HG03139 (cell line): ENCODE measurements around the gene GFOD1.

ENCODE experiments used
- ATAC-seq: cut with Tn5 transposase; IDR thresholded peaks from one replicate; pipeline ENCODE4 v1.9.1; 2021; ENCODE audit not compliant: unreplicated experiment

The GFOD1 gene

DNA sequence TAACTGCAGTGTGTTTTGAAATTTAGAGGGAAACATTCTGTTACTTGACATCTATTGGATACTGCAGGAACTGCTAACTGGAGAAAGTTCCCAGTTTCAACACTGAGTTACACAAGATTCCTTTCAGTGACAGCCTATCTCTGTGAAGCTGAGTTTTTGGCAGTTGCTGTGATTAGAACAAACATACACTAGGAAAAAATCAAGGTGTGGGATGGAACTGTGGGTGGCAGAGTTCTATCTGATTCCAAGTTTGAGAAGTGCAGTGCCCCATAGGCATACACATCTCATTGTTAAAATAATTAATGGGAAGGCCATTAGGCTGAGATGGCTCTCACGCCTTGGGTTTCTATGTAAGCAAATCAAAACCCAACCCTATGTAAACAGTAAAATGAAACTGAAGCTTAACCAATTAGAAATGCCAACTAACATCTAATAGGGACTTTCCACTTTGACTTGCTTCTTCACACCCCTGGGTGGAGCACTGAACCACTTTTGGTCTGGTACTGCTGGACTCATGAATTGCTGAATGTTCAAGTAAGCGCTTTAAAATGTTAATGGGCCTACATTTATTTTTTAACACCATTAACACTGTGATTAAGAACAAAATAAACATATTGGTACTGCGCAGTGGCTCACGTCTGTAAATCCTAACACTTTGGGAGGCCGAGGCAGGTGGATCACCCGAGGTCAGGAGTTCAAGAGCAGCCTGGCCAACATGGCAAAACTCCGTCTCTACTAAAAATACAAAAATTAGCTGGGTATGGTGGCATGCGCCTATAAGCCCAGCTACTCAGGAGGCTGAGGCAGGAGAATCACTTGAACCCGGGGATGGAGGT lies 103.9 kb downstream of the GFOD1 start:
- ATAC-seq, result peak; percentile 84

DNA sequence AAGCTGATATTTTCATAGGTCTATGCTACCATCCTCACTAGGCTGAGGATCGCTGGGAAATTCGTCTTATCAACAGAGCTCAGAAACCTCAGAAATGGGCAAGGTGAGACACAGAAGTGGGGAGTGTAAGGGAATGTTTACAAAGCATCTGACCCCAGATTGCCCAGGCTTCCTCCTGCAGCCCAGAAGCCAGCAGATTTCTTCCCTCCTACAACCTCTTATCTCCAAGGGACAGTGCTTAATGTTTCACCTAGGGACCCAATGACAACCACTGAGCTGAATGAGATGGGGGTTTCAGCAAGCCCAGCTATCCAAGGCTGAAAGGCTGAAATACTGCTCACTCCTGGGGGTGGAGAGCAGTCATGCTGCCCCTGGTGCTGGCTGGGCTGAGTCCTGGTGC lies 106.6 kb downstream of the GFOD1 start:
- no peak for ATAC-seq

DNA sequence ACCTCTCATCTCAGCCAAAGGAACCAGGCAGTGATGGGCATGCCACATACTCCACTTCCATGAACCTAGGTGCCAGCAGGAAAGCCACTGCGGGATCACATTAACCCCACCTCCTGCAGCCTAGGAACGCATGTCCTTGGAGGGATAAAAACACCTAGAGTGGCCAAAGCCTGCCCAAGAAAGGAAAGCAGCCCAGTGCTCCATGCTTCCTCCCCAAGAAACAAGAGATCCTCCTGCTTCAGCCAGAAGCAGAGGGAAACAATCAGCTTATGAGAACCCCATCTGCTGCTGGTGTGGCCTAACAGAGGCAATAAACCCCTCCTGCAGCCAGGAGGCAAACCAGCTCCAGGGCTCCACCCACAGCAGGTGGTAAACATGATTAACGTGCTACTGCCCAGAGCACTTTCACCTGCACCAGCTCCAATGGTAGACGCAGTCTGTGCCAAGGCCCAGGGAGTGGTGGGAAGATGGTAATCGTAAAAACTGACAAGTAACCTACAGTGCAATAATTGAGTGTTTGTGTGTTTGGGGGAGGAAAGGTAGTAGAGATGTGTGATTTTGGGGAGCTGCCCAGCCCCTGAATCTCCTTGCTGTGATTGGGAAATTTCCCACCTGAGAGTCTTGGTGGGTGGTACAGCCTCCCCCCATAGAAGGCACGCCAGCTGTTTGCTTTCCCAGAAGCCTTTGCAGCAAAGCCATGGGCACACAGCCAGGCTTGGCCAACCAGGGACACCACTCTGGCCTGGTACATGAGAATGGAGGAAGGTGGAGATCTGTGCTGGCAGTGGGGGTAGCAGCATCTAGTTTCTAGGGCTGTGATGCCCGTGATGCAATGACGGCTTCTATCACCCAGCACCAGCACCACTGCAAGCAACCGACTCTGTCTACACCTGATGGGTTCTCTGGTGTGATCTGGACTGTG lies 108.5 kb downstream of the GFOD1 start:
- no peak for ATAC-seq

DNA sequence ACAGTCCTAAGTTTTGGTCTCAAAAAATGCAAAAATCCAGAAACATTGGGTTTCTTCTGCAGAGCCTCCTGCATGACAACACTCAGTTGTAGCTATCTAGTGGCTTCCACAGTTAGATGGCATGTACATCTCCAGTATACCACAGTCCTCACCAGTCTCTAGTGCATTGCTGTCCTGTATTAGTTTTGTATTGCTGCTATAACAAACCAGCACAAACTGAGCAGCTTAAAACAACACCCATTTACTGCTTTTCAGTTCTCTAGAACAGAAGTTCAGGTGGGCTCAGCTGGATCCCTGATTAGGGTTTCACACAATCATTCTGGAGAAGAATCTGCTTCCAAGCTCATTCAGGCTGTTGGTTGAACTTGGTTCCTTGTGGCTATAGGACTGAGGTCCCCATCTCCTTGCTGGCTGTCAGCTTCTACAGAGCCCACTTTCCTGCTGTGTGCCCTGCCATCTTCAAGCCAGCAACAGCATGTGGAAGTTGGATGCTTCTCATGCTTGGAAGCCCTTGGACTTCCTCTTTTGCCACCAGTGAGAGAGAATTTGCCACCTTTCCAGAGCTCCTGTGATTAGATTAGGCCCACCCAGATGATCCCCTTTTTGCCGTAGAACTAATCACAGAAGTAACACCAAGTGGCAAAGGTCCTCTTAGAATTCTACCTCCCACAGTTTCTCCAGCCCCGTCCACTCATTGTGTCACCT lies 110.2 kb downstream of the GFOD1 start:
- no peak for ATAC-seq

DNA sequence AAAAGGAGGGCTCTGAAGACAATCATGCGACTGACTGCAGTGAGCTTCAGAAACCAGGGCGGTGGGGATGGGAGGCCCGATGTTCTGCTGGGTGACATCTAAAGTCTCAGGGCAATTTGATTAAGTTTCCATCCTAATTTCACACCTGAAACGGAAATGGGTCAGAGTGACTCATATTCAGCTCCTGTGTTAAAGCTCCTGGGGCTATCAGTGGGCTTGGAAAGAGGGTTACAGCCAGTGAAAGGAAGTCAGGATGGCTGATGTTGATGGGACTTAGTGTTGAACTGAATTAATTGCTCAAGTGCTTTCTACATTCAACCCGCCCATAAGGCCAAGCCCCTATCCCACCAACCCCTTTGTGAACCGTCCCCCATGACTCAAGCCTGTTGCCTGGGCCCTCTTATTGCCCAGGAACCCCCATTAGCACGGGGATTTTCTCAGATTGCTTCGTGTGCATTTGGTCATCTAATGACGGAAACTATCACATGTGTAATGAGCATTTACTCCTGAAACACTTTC lies 112.0 kb downstream of the GFOD1 start:
- ATAC-seq, result peak; percentile 63

DNA sequence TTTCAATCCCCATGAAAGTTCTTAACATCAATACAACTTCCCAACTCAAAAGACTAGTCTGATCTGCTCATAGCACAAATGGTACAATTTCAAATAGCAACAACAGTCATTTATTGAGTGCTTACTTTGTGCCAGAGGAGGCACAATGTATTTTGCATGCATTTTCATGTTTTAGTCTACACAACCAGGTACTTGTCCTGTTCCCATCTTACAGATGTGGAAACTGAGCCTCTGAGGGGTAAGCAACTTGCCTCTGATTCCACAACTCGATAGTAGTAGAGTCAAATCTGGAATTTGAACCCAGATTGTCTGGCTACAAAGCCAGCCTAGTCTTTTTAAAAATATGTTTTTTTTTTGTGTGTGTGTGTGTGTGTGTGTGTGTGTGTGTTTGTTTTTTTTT lies 113.5 kb downstream of the GFOD1 start:
- ATAC-seq, result no peak

DNA sequence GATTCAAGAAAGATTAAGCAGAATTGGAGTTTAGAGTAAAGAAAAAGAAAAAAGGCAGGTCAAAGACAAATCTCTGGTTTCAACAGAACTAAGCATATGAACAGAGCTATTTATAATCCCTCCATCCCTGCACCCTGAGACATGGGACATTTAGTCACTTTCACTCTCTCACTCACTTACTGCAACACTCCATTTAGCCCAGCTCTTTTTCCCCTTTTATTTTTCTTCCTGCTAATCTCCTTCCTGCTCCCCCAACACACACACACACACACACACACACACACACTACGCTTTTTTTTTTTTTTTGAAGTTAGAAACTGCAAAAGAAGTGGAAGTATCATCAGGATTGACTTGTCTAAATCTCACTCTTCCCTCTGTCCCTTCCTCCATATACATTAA lies 113.9 kb downstream of the GFOD1 start:
- ATAC-seq, result no peak

DNA sequence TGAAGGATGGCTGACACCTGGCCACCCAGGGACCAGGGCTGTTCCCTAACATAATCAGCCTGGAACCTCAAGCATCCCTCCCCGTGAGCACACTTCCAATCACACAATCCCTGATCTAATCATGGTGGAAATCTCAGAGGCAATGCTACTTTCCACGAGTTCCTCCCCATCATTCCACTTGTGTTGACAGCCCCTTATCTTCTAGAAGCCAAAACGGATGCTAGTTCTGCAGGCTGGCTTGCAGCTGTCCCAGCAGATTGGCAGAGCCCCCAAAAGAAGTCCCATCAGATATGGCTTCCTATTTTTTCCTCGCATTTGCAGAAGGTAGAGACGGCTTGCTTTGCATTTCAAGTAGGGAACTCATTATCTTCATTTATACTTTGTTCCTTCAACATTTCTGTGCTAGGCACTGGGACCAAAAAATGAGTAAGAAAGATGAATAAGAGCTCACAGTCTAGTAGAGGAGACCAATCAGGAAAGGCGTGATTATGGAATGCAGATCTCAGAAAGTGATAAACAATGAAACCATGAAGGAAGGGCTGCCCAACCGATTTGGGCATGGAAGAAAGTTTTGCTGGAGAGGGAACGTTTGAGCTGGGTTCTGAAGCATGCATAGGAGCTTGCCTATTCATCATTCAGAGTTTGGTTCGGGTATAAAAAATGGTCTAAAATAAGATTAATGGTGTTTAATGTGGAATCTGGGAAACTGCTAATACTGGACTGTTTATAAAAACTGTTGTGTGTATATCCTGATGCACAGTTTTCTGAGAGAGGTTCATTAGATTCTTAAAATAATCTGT lies 114.5 kb downstream of the GFOD1 start:
- no peak for ATAC-seq

DNA sequence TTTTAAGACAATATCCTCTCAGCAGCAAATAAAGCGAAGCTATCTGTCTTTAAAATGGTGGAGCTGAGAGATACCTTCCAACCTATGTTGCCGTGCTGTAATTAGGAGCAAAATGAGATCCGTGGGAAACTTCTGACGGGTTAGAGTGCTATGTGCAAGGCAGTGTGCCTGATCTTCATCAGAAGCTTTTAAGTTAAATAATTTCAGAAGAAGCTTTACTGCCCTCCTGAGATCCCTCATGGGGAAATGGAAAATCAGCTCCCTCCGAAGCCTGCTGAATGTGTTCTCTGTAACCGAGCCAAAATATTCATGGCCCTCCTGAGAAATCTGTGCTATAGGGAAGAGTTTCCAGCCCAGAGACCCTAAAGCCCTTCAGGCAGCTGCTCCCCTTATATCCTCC lies 115.3 kb downstream of the GFOD1 start:
- ATAC-seq, result no peak

DNA sequence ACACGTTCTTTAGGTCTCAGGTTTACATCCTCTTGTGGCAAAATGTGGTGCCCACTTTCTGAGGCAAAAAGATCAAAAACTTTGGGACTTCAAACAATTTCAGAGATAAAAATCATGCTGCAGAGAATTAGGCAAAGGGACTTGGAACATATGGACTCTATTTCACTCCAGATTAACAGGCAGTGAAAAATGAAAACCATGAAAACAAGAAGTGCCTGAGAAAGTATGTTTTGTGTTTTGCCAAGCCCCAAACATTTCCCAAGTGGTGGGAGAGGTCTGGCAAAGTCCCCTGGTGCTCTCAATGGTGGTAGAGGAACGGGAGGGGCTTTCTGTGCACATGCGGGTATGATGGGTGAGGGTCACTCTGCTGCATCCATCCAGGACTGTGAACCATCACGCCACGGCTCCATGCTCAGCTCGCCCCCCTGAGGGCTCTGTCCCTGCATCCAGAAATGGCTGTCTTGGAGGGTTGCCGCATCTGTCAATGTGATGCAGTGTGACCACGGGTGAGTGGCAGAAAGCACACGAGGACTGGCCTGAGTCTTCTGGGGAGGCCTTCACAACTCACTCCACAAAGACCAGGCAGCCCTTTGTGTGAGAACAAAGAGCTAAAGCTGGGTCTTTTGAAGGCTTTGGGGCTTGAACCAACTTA lies 115.9 kb downstream of the GFOD1 start:
- no peak for ATAC-seq

DNA sequence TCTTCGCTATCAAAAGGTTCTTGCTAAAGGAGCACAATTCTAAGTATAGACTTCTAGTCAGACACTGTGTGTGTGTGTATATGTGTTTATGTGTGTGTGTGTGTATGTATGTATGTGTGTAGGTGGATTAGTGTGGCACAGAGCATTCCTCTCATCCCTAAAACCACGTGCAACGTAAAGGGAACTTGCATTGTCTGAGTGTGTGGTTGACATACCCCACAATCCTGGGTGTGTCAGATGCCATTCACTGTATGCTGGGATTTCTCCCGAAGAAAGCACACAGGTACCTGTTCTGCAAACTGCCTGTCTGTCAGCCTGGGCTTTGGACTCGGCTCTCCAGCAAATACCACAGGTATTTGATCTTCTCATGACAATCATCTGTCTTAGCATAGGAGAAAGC lies 116.8 kb downstream of the GFOD1 start:
- no peak for ATAC-seq

DNA sequence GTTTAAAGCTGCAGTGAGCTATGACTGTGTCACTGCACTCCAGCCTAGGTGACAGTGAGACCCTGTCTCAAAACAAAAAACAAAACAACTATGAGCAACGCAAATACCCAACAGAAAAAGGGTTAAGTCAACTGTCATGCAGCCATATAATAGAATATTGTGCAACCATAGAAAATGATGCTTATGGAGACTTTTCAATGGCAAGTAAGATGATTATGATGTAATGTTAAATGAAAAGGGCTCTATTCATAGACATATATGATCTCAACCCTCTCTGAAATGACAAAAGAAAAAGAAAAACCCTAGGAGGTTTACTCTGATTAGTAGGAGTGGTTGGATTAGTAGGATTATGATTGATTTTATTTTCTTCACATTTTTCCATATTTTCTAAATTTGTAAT lies 117.8 kb downstream of the GFOD1 start:
- no peak for ATAC-seq

DNA sequence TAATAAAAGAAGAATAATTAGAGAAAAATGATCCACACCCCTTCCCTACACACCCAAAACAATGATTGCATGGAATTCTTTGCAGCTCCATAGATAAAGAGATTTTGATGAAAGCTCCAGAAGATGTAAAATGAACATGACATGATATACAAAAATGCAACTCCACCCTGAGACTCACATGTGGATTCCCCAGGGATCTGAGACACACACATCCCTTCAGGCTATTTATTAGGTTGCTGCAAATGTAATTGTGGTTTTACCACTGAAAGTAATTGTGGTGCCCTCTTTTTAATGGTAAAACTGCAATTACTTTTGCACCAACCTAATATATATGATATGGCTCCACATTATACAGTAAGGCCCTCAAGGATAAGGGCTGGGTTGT lies 118.7 kb downstream of the GFOD1 start:
- no peak for ATAC-seq

DNA sequence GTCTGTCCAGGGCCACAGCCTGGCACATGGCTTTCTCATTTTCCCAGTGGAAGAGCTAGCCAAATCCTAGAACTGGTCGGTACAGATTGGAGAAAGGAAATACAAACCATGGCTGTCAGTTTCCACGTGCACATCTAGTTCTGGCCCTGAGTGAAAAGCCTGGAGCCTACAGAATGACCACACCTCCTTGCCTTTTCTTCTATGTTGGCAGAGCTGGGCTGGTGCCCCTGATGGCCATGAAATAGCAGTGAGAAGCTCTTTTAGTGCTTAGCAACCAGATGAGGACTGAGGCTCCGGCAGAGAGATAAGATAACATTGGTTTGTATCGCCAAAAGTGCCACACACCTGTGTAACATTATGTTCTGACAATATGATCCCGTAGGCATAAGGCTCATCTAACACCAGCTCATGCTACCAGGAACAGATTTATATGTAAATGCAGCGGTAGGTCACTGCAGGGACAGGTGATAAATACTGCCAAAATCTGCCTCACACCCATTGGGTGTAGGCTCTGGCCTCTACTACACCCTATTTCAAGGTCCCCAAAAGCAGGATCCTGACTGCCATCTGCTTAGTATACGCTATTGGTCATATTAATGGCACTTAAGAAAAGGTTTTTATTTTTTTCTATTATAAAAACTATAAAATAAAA lies 119.2 kb downstream of the GFOD1 start:
- no peak for ATAC-seq

DNA sequence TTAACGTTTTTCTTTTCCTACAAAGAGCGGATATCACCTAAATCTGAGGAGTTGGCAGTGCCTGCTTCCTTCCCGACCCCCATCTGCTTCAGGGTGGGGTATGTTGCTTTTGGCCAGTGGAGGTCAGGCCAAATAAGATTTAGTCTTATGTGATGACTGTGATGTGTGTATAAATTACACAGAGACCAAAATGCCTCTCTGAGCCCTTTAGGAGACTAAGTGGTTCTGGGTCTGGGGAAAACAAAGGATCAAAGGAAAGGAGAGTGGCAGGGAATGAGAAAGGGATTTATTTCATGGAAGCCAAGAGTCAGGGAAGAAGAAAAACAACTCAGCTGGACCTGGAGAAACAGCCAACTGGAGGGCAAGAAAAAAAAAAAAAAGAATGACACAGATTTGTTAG lies 120.0 kb downstream of the GFOD1 start:
- ATAC-seq, result no peak

DNA sequence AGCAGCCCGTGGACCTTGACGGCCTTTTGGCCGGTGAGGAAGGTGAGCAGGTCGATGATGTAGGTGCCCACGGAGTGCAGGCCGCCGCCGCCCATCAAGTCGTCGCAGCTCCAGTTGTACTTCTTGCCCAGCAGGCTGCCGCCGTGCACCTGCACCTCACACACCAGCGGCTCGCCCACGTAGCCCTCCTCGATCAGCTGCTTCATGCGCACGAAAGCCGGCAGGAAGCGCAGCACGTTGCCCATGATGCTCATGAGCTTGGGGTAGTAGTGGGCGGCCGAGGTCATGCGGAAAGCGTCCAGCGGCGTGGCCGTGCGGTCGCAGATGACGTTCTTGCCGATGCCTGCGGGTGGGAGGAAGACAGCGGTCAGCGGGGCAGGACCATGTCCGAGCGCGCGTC lies 122.1 kb downstream of the GFOD1 start:
- no peak for ATAC-seq

DNA sequence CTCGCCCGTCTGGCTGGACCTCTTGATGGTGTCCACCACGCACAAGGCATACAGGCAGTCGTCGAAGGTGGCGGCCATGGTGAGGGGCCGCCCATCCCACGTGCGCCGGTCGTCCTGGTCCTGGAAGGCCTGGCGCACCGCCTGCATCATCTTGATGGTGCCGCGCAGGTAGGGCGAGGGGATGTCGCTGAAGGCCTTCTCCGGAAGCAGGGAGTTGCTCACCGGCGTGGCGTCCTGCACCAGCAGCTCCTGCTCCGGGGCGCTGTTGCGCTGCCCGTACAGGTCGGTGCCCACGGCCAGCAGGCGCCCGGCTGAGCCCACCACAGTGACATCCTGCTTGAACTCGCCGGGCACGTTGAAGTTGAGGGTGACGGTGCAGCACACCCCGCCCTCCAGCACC lies 122.6 kb downstream of the GFOD1 start:
- ATAC-seq, result no peak

DNA sequence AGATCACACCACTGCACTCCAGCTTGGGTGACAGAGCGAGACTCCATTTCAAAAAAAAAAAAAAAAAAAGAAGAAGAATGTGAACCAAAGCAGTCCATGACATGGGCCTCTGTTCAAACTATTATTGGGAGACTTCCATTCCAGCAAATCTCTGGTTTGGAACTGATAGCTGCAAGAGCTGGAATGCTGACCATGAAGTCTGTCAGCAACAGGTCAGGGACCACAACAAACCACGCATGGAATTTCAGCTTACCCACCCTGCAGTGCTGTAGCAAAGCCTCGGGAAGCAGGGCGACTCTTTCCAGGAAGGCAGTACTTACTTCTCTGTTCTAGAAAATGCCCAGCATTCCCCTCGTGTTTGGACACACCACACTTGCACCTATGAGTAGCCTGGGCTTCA lies 125.0 kb downstream of the GFOD1 start:
- ATAC-seq, result no peak
